Astrocyte (in vitro differentiated cells and primary cell): ENCODE measurements around the gene CELSR3.

ENCODE experiments used
- EZH2 ChIP-seq: IDR thresholded peaks from 2 replicates; pipeline ENCODE4 v1.6.1; 2012; ENCODE audit warnings: mild to moderate bottlenecking, low read length, inconsistent platforms; ENCODE audit not compliant: insufficient read depth
- TF ChIP-seq, protein P1 (sequence below): IDR thresholded peaks from 2 replicates; pipeline ENCODE4 v1.5.1; 2011; ENCODE audit warnings: low read depth, mild to moderate bottlenecking, inconsistent platforms, low read length, moderate library complexity; ENCODE audit not compliant: insufficient read depth

DNA sequence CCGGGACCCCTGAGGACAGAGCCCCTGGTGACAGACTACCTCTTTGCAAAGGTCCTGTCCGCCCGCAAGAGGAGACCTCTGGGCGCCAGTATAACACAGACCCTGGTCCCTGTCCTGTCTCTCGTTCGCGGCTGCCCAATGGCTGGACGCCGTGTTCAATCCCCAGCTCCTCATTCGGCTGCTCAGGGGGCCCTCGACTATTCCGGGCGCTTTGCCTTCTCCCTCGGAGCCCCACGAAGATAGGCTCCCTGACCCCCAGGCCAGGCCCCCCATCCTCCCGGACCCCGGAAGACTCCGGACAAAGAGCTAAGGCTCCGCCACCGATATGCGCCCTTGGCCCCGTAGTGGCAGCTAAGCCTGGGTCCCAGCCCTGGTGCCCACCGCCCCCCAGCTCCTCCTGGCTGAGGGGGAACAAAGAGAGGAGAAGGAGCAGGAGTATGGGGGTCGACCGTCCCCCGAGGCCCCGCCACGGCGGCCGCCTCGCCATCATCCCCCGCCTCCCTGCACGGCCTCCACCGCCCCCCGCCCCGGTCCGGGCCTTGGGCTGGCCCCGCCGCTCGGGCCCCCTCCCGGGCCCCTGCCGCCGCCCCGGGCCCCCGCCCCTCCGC, 437 bp downstream of the CELSR3 start:
- TF ChIP-seq, protein P1, sequence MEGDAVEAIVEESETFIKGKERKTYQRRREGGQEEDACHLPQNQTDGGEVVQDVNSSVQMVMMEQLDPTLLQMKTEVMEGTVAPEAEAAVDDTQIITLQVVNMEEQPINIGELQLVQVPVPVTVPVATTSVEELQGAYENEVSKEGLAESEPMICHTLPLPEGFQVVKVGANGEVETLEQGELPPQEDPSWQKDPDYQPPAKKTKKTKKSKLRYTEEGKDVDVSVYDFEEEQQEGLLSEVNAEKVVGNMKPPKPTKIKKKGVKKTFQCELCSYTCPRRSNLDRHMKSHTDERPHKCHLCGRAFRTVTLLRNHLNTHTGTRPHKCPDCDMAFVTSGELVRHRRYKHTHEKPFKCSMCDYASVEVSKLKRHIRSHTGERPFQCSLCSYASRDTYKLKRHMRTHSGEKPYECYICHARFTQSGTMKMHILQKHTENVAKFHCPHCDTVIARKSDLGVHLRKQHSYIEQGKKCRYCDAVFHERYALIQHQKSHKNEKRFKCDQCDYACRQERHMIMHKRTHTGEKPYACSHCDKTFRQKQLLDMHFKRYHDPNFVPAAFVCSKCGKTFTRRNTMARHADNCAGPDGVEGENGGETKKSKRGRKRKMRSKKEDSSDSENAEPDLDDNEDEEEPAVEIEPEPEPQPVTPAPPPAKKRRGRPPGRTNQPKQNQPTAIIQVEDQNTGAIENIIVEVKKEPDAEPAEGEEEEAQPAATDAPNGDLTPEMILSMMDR: no peak
- no peak for TF ChIP-seq EZH2
